ENCODE results near the gene TMEM184C. TPM values are rescaled to one million over a fixed set of nuclear protein-coding genes. Genes with fewer than 3 reads are reported as not detected.

TMEM184C gene
- total RNA-seq, 4 donors from 2014 or later, result 14.7 to 73.3 (median 51.3) TPM

DNA sequence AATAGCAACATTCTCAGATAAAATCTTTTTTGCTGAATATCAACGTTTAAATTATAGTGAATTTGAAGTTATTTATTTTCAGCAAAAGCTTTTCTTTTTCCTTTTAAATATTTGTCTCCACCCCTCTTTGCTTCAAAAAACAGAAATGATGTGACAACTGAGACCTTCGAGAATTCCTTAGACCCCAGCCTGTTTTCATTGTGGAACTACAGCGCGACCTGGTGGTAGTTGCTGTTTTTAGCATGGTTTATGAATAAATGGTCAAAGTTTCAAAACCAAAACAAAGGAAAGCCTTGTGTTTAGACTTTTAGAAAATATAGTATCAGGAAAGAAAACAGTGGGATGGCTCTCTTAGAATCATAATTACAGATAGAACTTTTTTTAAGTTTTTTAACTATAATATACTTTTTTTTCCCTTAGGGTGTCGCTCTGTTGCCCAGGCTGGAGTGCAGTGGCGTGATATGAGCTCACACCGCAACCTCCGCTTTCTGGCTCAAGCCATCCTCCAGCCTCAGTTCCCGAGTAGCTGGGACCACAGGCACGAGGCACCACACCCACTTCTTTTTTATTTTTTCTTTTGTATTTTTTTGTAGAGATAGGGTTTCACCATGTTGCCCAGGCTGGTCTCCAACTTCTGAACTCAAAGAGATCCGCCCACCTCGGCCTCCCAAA lies 26.8 kb upstream of the TMEM184C start:
- intact Hi-C loops (cut with DNase I; ENCODE audit: low total_unique reads), result loop anchor here (5.0 kb wide), 1 partner anchor 573 kb away; no protein-coding TSS in a partner anchor
- Histone ChIP-seq H3K9me3 (no peaks in the 10 kb centered on the region), H3K27me3 (no peaks in the 10 kb centered on the region), H3K4me3 (no peak overlapping the region), H3K36me3 (no peaks in the 10 kb centered on the region), H3K4me1 (peaks cover 0 to 7% of the 10 kb centered on the region in 2 donors), H3K27ac (peak overlapping the region; percentile 9 to 54)
- peak; percentile 68 to 71 for DNase-seq
- TF ChIP-seq, protein P1, sequence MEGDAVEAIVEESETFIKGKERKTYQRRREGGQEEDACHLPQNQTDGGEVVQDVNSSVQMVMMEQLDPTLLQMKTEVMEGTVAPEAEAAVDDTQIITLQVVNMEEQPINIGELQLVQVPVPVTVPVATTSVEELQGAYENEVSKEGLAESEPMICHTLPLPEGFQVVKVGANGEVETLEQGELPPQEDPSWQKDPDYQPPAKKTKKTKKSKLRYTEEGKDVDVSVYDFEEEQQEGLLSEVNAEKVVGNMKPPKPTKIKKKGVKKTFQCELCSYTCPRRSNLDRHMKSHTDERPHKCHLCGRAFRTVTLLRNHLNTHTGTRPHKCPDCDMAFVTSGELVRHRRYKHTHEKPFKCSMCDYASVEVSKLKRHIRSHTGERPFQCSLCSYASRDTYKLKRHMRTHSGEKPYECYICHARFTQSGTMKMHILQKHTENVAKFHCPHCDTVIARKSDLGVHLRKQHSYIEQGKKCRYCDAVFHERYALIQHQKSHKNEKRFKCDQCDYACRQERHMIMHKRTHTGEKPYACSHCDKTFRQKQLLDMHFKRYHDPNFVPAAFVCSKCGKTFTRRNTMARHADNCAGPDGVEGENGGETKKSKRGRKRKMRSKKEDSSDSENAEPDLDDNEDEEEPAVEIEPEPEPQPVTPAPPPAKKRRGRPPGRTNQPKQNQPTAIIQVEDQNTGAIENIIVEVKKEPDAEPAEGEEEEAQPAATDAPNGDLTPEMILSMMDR (IDR thresholded peaks at IDR 0.05), result peak; percentile 71 to 81 (median 80)
- TF ChIP-seq POLR2A (IDR thresholded peaks at IDR 0.05), result no peak

DNA sequence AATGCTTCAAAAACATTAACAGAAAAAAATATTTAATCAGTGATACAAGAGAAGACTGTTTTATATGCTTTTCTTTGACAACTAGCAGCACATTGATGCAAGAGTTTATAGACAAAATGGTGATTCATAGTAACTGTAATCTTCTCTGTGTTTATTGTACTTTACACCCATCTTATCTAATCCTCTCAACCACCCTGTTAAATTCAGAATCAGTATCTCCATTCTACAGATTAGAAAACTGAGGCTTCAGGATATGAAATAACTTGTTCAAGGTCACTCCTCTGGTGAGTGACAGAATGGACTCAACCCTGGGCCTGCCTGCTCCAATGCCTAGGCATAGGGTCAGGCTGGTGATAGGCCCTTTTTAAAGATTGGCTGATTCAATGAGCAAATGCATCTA lies 26.1 kb upstream of the TMEM184C start:
- no peak overlapping the region for H3K4me3 ChIP-seq
- H3K4me1 ChIP-seq, result peaks cover 0 to 7% of the 10 kb centered on the region in 2 donors
- no peaks in the 10 kb centered on the region for H3K9me3 ChIP-seq
- H3K27me3 ChIP-seq, result no peaks in the 10 kb centered on the region
- H3K36me3 ChIP-seq, result no peaks in the 10 kb centered on the region
- TF ChIP-seq POLR2A (IDR thresholded peaks at IDR 0.05), result no peak
- TF ChIP-seq, protein P1 (IDR thresholded peaks at IDR 0.05), result no peak
- intact Hi-C loops (cut with DNase I; ENCODE audit: low total_unique reads), result loop anchor here (5.0 kb wide), 1 partner anchor 574 kb away; no protein-coding TSS in a partner anchor
- H3K27ac ChIP-seq, result no peak overlapping the region
- DNase-seq, result no peak

DNA sequence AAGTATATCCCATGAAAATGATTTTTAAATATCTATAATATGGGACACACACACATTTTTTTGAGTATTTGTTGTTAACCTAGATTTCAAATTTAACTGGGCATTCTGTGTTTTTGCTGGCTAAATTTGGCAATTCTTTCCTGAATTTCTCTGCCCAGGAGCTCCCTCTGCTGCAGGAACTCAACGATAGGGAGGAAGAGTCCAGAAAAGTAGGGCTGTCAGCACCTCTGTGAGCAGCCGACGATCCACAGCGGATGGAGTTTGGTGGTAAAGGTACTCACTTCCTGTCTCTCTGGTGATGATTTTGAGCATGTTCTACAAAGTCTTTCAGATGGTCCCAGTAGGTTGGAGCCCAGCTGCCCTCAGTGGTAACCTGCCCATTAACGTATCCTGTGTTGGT lies 23.1 kb upstream of the TMEM184C start:
- intact Hi-C loops (cut with DNase I; ENCODE audit: low total_unique reads), result loop anchor here (5.0 kb wide), 1 partner anchor 577 kb away; no protein-coding TSS in a partner anchor
- H3K4me1 ChIP-seq, result peaks cover 0 to 7% of the 10 kb centered on the region in 2 donors
- DNase-seq, result no peak
- no peak overlapping the region for H3K27ac ChIP-seq
- no peaks in the 10 kb centered on the region for H3K27me3 ChIP-seq
- no peaks in the 10 kb centered on the region for H3K9me3 ChIP-seq
- H3K36me3 ChIP-seq, result no peaks in the 10 kb centered on the region
- H3K4me3 ChIP-seq, result no peak overlapping the region
- TF ChIP-seq, protein P1 (IDR thresholded peaks at IDR 0.05), result no peak
- no peak for TF ChIP-seq POLR2A (IDR thresholded peaks at IDR 0.05)

DNA sequence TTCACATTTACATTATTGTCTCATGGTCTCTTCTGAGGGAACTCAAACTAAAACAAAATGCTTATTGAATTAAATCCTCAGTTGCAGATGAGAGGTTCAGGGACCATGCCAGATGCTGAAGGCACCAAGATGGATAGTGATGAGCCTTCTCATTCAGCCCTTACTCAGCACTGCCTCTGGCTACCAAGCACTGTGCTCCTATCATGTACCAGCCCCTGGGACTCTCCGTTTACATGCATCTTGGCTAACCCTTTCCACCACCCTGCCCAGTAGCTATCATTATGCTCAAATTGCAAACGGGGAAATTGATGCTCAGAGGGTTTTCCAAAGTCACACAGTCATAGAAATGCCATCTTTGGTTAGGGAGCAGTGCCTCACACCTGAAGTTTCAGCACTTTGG lies 22.6 kb upstream of the TMEM184C start:
- no peaks in the 10 kb centered on the region for H3K36me3 ChIP-seq
- intact Hi-C loops (cut with DNase I; ENCODE audit: low total_unique reads), result loop anchor here (5.0 kb wide), 1 partner anchor 577 kb away; no protein-coding TSS in a partner anchor
- no peak overlapping the region for H3K4me3 ChIP-seq
- no peaks in the 10 kb centered on the region for H3K27me3 ChIP-seq
- H3K27ac ChIP-seq, result no peak overlapping the region
- no peak for TF ChIP-seq POLR2A (IDR thresholded peaks at IDR 0.05)
- TF ChIP-seq, protein P1 (IDR thresholded peaks at IDR 0.05), result no peak
- H3K4me1 ChIP-seq, result peaks cover 0 to 3% of the 10 kb centered on the region in 2 donors
- no peaks in the 10 kb centered on the region for H3K9me3 ChIP-seq
- no peak for DNase-seq

DNA sequence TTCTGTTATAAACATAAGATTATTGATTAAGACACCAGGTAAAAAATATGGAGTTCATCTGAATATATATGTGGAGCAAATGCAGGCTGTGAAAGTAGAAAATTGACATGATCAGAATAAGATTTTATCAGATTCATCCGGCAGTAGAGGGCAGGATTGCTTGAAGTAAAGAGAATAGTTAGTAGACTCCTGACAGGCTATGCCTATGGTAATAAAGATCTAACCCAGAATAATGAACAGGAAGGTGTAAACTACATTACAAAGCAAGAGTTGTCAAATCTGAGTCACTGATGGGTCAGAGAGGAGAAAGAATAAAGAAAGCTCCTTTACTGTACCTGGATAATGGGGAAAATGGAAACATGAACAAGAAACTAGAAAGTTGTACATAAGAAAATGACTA lies 20.8 kb upstream of the TMEM184C start:
- intact Hi-C loops (cut with DNase I; ENCODE audit: low total_unique reads), result no loop called here
- H3K27ac ChIP-seq, result no peak overlapping the region
- no peak for DNase-seq
- no peak overlapping the region for H3K4me3 ChIP-seq
- H3K9me3 ChIP-seq, result no peaks in the 10 kb centered on the region
- H3K4me1 ChIP-seq, result no peaks in the 10 kb centered on the region
- H3K36me3 ChIP-seq, result no peaks in the 10 kb centered on the region
- no peak for TF ChIP-seq POLR2A (IDR thresholded peaks at IDR 0.05)
- TF ChIP-seq, protein P1 (IDR thresholded peaks at IDR 0.05), result no peak
- H3K27me3 ChIP-seq, result no peaks in the 10 kb centered on the region
